Measurements from ENCODE around the gene ZFHX3. TPM values are rescaled to one million over a fixed set of nuclear protein-coding genes. Genes with fewer than 3 reads are reported as not detected.

ZFHX3 gene
- total RNA-seq, 1 donor from 2014 or later = 51.4 TPM

GRCh38 chr16:72934636-72935403, 113.1 kb downstream of the ZFHX3 start:
- DNase-seq (ENCODE audit: low spot score) = no peak

- DNase-seq (ENCODE audit: low spot score) = no peak
These were observed 115.1 kb downstream of the ZFHX3 start for GRCh38 chr16:72932677-72933335.

DNA sequence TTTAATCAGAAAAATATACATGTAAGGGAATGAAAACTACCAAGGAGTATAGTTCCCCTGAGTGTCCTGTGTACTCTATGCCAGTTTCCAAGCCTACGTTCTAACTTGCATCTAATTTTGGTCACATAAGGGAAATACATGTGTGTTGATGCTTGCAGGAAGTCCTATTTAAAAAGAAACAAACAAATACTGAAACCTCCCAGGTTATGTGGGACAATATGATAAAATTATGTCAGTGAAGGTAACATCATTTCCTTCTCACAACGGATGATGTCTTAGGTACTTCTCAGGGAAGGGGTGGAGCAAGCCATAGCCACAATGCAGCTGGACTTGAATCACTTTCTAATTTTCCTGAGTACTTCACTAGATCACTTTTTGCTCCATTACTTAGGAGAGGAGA, 115.9 kb downstream of the ZFHX3 start:
- DNase-seq (ENCODE audit: low spot score) = no peak

DNA sequence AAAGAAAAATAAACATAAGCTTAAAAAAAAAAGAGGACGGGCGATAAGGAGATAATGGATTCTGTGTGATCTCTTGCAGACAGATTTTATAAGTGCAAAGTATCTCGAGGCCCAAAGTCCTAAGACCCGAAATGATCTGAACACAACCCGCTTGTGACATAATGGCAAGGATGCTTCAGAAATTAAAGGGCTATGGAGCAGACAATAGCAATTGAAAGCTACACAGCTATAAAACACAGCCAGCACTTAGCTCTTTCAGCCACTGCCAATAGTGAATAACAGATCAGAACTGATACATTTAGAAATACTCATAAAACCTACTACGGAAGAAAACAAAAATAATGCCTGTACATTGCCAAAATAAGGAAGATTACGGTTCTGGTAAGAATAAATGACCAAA, 117.5 kb downstream of the ZFHX3 start:
- no peak for DNase-seq (ENCODE audit: low spot score)

DNA sequence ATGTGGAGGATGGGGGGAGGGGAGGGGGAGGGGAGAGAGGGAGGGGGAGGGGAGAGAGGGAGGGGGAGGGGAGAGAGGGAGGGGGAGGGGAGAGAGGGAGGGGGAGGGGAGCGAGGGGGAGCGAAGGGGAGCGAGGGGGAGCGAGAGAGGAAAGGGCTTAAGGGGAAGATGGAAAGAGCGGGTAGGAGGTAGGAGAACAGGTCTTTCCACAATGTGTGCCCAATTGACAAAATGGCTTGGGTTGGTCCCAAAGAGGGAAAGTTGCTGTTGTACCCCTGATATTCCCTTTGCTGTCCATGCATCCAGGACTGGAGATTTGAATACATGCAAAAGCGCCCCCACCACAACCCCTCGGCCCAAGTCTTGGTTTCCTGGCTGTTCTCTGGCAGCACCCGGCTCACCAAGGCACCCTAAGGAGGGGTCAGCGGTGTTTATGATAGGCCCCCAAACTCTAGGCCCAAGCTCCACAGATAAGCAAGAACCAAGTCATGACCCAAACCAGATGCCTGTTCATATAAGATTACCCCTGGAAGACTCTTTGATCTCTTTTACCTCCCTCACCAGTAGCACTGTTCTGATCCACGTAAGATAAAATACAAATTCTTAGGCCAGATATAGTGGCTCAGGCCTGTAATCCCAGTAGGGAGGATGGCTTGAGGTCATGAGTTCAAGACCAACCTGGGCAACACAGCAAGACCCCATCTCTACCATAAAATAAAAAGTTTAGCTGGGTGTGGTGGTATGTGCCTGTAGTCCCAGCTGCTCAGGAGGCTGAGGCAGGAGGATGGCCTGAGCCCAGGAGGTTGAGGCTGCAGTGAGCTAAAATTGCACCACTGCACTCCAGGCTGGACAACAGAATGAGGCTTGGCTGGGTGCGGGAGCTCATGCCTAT, 119.6 kb downstream of the ZFHX3 start:
- DNase-seq (ENCODE audit: low spot score) = no peak

- DNase-seq (ENCODE audit: low spot score) = no peak
These were observed 120.5 kb downstream of the ZFHX3 start for GRCh38 chr16:72927199-72928089.

DNA sequence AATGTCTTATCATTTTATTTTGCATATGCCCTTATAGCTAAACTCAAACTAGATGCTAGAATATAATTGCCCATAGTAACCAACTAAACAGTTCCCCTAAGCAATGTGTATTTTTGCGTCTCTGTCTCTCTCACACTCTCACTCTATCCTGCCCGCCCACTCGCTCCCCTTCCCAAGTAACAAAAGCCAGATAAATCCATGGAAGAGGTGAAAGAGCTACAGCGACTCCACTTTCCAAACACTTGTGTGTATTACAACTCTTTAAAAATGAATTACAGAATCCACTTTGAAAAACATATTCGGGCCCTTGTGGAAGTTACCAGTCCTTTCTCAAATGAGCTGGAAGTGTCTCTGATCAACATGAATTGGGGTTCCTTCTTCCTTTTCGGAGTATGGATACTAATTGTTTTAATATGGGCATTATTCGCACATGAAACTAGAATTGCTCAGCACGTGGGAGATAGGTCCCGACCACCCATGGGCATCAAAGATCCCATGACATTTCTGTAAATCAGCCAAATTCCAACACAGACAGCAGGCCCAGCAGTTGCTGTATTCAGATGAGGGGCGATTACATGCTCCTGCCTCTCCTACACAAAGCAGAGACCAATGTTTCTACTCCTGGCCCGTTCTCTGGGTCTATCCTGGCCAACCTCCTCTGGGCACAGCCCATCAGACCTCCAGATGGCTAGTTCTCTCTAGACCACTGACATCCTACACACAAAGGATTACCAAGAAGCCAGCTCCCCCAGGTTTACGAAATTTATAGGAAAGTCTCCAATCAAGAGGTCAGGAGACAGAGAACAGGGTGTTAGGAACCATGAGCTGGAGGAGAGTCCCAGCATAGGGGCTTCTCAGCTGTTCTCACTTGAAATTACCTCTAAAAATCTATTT, 121.5 kb downstream of the ZFHX3 start:
- DNase-seq (ENCODE audit: low spot score) = no peak

DNA sequence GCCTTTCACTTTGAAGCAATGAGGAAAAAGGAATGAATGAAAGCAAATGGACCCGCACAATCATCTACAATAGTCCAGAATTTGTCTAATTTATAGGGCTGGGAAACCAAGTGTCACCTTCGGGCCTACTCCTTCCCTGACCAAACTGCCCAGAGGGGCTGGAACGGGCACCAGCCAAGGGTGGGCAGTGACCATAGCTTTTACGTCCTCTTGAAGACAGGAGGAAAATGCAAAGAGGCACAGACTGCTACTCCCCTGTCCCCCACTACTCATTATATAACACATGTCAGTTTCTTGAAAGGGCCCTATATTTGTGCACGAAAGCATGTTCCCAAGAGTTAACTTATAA, 122.3 kb downstream of the ZFHX3 start:
- DNase-seq (ENCODE audit: low spot score) = no peak

GRCh38 chr16:72924927-72925630, 122.8 kb downstream of the ZFHX3 start:
- DNase-seq (ENCODE audit: low spot score) = no peak

DNA sequence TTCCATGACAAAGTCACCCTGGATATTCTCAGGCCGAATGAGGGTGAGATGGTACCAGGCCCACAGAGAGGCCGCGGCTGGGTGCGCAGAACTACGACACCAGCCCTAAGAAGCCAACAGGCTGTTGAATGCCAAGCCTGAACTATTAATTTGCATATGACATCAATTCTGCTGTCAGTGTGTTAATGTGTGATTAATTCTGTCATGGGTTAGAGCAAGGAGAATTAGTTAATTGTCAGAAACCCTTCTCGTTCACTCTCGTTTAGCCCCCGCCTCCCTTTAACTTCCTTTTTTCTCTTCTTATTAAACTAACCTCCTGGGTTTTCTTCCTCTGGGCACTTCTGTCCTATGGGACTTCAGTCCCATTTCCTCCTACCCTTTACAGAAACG, 123.4 kb downstream of the ZFHX3 start:
- DNase-seq (ENCODE audit: low spot score) = no peak

GRCh38 chr16:72923757-72924156, 124.2 kb downstream of the ZFHX3 start:
- no peak for DNase-seq (ENCODE audit: low spot score)

DNA sequence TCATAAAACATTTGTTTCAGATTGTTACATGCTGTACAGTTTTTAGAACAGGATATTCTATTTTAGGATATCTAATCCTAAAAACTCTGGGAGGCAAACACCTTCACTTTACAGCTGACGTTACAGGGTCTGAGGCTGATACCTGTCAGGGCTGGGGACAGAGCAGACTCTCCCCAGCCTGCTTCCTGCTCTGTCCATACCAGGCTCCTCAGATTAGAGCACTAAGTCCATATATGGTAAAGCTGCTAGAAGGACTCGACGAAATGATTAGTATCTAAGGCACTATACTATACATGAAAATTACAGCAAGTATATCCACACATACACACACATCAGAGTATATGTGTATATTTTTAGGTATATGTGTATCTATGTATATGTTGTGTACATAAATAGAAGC, 125.2 kb downstream of the ZFHX3 start:
- DNase-seq (ENCODE audit: low spot score) = no peak

DNA sequence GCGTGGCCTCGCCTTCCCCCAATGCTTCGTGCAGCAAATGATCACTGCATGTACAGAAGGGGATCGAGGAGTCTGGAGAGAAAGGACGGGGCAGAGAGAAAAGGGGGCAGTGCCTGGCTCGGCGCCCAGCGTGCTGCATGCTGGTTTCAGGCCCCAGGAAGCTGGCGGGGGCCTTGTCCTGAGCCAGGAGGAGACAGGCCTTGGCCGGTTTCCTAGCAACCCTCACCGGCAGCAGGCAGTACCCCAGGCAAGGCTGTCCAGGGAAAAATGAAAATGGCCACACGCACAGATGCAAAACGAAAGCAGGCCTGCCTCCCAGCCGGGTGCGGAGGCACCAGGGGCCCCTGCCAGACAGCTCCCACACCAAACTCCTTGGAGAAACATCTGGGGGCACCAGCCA, 126.3 kb downstream of the ZFHX3 start:
- peak; percentile 18 for DNase-seq (ENCODE audit: low spot score)

DNA sequence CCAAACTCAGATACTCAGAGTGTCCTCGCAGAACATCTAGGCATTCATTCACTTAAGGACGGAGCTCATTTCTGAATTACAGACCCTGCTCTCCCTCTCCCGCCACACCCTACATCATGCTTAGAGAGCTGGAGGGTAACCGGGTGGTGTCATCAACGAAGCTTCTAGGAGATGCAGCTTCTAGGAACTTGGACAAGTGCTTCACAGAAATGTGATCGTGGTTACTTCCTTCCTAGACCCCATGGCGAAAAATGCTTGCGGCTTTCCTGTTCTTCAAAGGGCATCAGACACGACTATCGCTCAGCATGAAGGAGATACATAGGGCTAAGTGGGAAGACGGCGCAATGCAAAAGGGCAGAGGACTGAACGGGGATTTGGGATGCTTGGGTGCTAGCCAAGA, 126.8 kb downstream of the ZFHX3 start:
- no peak for DNase-seq (ENCODE audit: low spot score)

DNA sequence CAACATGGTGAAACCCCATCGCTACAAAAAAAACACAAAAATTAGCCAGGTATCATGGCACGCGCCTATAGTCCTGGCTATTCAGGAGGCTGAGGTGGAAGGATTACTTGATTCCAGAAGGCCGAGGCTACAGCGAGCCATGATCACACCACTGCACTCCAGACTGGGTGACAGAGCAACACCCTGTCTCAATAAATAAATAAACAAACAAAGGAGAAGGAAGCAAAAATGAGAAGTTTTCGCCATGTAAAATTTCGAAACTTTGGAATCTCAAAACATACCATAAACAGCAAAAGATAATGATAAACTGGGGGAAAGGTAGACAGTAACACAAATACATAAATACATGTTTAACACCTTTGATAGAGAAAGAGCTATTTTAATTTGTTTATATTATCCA, 130.9 kb downstream of the ZFHX3 start:
- no peak for DNase-seq (ENCODE audit: low spot score)

DNA sequence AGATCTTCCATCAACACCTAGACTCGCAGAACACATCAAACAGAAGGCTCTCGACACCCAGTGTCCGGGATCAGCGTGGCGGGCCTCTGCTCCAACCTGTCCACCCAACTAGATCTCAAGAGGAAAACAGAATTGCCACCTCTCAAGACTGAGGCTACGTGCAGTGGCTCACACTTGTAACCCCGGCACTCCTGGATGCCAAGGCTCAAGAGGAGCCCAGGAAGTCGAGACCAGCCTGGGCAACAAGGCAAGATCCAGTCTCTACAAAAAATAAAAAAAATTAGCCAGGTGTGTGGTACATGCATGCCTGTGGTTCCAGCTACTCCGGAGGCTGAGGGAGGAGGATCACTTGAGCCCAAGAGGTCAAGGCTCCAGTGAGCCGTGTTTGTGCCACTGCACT, 132.6 kb downstream of the ZFHX3 start:
- DNase-seq (ENCODE audit: low spot score) = no peak

GRCh38 chr16:72913551-72913950, 134.4 kb downstream of the ZFHX3 start:
- no peak for DNase-seq (ENCODE audit: low spot score)

GRCh38 chr16:72911971-72912370, 136.0 kb downstream of the ZFHX3 start:
- DNase-seq (ENCODE audit: low spot score) = no peak

- no peak for DNase-seq (ENCODE audit: low spot score)
These were observed 137.1 kb downstream of the ZFHX3 start for GRCh38 chr16:72910875-72911274.

DNA sequence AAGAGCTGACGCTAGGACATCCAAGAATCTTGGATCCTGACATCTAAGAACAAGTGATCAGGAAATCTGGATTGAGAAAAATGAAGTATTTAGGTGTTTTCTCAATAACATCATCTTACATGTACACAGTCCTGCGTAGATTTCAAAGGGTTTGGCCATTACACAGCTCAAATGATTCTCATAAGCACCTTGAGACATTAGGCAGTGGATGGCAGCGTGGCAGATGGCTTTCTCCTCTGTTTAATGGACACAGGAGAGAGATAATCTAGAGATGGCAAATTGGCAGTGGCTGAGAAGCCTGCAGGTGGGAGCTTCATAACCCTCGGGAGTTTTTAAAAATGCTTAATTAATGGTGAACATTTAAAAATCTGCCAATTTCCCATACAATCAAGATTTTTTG, 137.5 kb downstream of the ZFHX3 start:
- DNase-seq (ENCODE audit: low spot score) = no peak

All from mucosa of gallbladder (tissue), 1 donor.